Fibroblast of mammary gland (primary cell): ENCODE results near the gene ENPP1.

Source experiments
- DNase-seq: peaks from one replicate; pipeline ENCODE4 v3.0.0-alpha.2; 2010; ENCODE audit warnings: low read depth
- H3K4me3 ChIP-seq: 2 replicates; pipeline ENCODE4 v1.5.1; 2011; ENCODE audit warnings: low read depth, mild to moderate bottlenecking, low read length, moderate library complexity; ENCODE audit not compliant: control insufficient read depth
- TF ChIP-seq, protein P1 (sequence below): conservative IDR thresholded peaks from 2 replicates; pipeline ENCODE4 v1.5.1; 2011; ENCODE audit warnings: low read depth, low read length, inconsistent platforms; ENCODE audit not compliant: control insufficient read depth, insufficient read depth

ENPP1 gene

GRCh38 chr6:131844243-131844841 lies 36.5 kb downstream of the ENPP1 start:
- TF ChIP-seq, protein P1, sequence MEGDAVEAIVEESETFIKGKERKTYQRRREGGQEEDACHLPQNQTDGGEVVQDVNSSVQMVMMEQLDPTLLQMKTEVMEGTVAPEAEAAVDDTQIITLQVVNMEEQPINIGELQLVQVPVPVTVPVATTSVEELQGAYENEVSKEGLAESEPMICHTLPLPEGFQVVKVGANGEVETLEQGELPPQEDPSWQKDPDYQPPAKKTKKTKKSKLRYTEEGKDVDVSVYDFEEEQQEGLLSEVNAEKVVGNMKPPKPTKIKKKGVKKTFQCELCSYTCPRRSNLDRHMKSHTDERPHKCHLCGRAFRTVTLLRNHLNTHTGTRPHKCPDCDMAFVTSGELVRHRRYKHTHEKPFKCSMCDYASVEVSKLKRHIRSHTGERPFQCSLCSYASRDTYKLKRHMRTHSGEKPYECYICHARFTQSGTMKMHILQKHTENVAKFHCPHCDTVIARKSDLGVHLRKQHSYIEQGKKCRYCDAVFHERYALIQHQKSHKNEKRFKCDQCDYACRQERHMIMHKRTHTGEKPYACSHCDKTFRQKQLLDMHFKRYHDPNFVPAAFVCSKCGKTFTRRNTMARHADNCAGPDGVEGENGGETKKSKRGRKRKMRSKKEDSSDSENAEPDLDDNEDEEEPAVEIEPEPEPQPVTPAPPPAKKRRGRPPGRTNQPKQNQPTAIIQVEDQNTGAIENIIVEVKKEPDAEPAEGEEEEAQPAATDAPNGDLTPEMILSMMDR, result no peak
- H3K4me3 ChIP-seq, result no peak overlapping the region
- DNase-seq, result peak; percentile 86

DNA sequence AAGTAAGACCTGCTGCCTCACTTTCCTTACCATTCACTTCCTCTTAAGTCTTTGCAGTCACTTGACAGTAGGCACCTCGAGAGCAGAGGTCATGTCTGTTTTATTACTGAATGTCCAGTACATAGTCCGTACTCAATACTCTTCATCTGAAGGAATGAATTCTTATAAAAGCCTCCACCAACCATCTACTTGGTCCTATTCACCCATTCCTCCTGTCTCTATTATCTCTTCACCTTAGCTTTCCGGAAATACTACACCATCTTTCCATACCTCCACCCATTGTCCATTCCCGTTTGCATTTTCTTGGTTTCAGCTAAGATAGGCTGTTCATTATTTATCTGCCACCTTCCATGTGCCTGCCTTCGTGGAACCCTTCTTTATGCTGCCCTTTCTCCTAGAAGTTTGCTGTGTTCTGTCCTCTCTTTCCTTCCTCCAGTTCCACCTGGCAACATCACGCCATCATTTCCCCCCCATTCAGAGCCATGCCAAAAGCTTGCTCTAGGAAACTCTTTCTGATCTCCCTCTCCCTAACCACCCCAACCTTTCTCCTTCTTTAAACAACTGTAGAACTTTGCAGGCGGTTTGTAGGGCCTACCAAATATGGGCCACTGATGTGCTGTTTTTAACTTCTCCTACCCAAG lies 38.3 kb downstream of the ENPP1 start:
- H3K4me3 ChIP-seq, result no peak overlapping the region
- TF ChIP-seq, protein P1, result no peak
- DNase-seq, result no peak

- TF ChIP-seq, protein P1, result no peak
- H3K4me3 ChIP-seq, result no peak overlapping the region
- no peak for DNase-seq
These were observed 39.1 kb downstream of the ENPP1 start for GRCh38 chr6:131846905-131847304.

DNA sequence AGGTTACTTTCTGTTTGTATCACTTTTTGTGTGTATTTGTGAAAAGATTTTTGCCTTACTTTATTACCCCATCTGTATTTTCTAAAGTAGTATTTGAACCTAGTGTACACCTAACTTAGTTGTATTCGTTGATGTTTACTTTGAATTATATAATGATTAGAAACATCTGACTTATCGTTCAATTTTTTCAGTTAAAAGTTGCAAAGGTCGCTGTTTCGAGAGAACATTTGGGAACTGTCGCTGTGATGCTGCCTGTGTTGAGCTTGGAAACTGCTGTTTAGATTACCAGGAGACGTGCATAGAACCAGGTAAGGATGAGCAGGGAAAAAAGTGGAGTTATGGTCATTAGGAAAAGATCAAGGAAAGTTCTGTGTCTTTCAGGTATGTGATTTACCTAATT lies 42.0 kb downstream of the ENPP1 start:
- TF ChIP-seq, protein P1, result no peak

GRCh38 chr6:131851049-131851769 lies 43.4 kb downstream of the ENPP1 start:
- TF ChIP-seq, protein P1, result no peak
- H3K4me3 ChIP-seq, result no peak overlapping the region
- no peak for DNase-seq

More for the DNA sequence above, 42.0 kb downstream of the ENPP1 start:
- DNase-seq, result no peak
- no peak overlapping the region for H3K4me3 ChIP-seq

DNA sequence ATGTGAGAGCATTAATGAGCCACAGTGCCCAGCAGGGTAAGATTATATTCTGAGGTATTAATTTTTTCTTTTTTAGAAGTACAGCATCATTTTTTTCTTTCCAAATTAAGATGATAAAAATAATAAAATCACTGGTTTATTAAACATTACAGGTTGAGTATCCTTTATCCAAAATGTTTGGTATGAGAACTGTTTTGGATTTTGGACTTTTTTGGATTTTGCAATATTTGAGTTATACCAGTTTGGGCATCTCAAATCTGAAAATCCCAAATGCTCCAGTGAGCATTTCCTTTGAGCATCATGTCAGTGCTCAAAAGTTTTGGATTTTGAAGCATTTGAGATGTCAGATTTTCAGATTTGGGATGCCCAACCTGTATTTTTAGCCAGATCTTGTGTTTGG lies 44.4 kb downstream of the ENPP1 start:
- DNase-seq, result no peak
- H3K4me3 ChIP-seq, result no peak overlapping the region
- TF ChIP-seq, protein P1, result no peak
